Muscle layer of duodenum (tissue), 2 donors: Measurements from ENCODE around the gene PTPN4.
"Not testable (repeated sequence)": the region's sequence is repeated elsewhere in the genome, so short reads cannot be mapped to it uniquely, and the experiment has no call there.

ENCODE experiments used
- H3K27ac ChIP-seq: one replicate; pipeline ENCODE4 v1.7.0; 2013; ENCODE audit warnings: mild to moderate bottlenecking, low read length
- H3K27me3 ChIP-seq: one replicate; pipeline ENCODE4 v1.7.0; 2013; ENCODE audit warnings: low read depth, mild to moderate bottlenecking, control low read depth, low read length
- H3K36me3 ChIP-seq, 2 donors: one replicate each; pipeline ENCODE4 v1.7.0; 2013; ENCODE audit warnings: low read length in 2 of 2, control low read depth in 1 of 2, mild to moderate bottlenecking in 1 of 2; ENCODE audit not compliant: insufficient read depth in 2 of 2, control insufficient read depth in 1 of 2
- H3K4me1 ChIP-seq, 2 donors: one replicate each; pipeline ENCODE4 v1.7.0; 2013; ENCODE audit warnings: low read length in 2 of 2, mild to moderate bottlenecking in 2 of 2, control low read depth in 1 of 2, moderate library complexity in 1 of 2; ENCODE audit not compliant: insufficient read depth in 2 of 2, control insufficient read depth in 1 of 2
- H3K4me3 ChIP-seq, 2 donors: one replicate each; pipeline ENCODE4 v1.7.0; 2013; ENCODE audit warnings: low read length in 2 of 2, low read depth in 1 of 2, mild to moderate bottlenecking in 1 of 2
- H3K9me3 ChIP-seq, 2 donors: one replicate each; pipeline ENCODE4 v1.7.0; 2013; ENCODE audit warnings: low read length in 2 of 2, control low read depth in 1 of 2, mild to moderate bottlenecking in 1 of 2; ENCODE audit not compliant: control insufficient read depth in 1 of 2
- donor health status: healthy.

Gene PTPN4

GRCh38 chr2:120012363-120012762, 252.6 kb downstream of the PTPN4 start:
- H3K4me1 ChIP-seq, result peaks cover 4 to 8% of the 10 kb centered on the region in 2 donors
- H3K27me3 ChIP-seq, result peaks cover 3% of the 10 kb centered on the region
- peak overlapping the region; percentile 71 to 93 for H3K4me3 ChIP-seq
- H3K27ac ChIP-seq, result peak overlapping the region; percentile 53
- H3K9me3 ChIP-seq, result no peaks in the 10 kb centered on the region
- H3K36me3 ChIP-seq, result no peaks in the 10 kb centered on the region

- peaks cover 4 to 8% of the 10 kb centered on the region in 2 donors for H3K4me1 ChIP-seq
- H3K27me3 ChIP-seq, result peaks cover 3% of the 10 kb centered on the region
- peak within 1 kb of the TSS; percentile 71 to 93 for H3K4me3 ChIP-seq
- H3K36me3 ChIP-seq, result no peaks in the 10 kb centered on the region
- peak within 1 kb of the TSS; percentile 53 for H3K27ac ChIP-seq
- H3K9me3 ChIP-seq, result no peaks in the 10 kb centered on the region
These were observed 253.3 kb downstream of the PTPN4 start, which contains the start of gene EPB41L5 for GRCh38 chr2:120012771-120013596. EPB41L5 (plus strand) TSS chr2:120013077; CDS start chr2:120019085, 6,008 bp downstream.

- Histone ChIP-seq H3K36me3 (no peaks in the 10 kb centered on the region), H3K4me1 (peaks cover 4 to 8% of the 10 kb centered on the region in 2 donors), H3K27ac (peak overlapping the region; percentile 53), H3K9me3 (no peaks in the 10 kb centered on the region), H3K27me3 (peaks cover 3% of the 10 kb centered on the region), H3K4me3 (peak overlapping the region; percentile 71 to 93)
These were observed 254.0 kb downstream of the PTPN4 start for GRCh38 chr2:120013597-120014223.

- Histone ChIP-seq H3K27ac (no peak overlapping the region), H3K9me3 (no peaks in the 10 kb centered on the region), H3K4me1 (peaks cover 4 to 8% of the 10 kb centered on the region in 2 donors), H3K36me3 (no peaks in the 10 kb centered on the region), H3K27me3 (peaks cover 3% of the 10 kb centered on the region), H3K4me3 (peak overlapping the region; percentile 71 to 93)
These were observed 254.7 kb downstream of the PTPN4 start for GRCh38 chr2:120014226-120014980.

GRCh38 chr2:120016800-120017199, 257.1 kb downstream of the PTPN4 start:
- Histone ChIP-seq H3K27ac (no peak overlapping the region), H3K9me3 (no peaks in the 10 kb centered on the region), H3K4me3 (no peak overlapping the region), H3K4me1 (peaks cover 4 to 6% of the 10 kb centered on the region in 2 donors), H3K36me3 (no peaks in the 10 kb centered on the region), H3K27me3 (peaks cover 3% of the 10 kb centered on the region)

GRCh38 chr2:120017201-120017600, 257.5 kb downstream of the PTPN4 start:
- no peaks in the 10 kb centered on the region for H3K9me3 ChIP-seq
- H3K4me1 ChIP-seq, result peaks cover 2 to 3% of the 10 kb centered on the region in 2 donors
- H3K4me3 ChIP-seq, result no peak overlapping the region
- H3K36me3 ChIP-seq, result no peaks in the 10 kb centered on the region
- peaks cover 3% of the 10 kb centered on the region for H3K27me3 ChIP-seq
- H3K27ac ChIP-seq, result no peak overlapping the region

- Histone ChIP-seq H3K27me3 (peaks cover 3% of the 10 kb centered on the region), H3K9me3 (no peaks in the 10 kb centered on the region), H3K4me1 (no peaks in the 10 kb centered on the region), H3K4me3 (no peak overlapping the region), H3K27ac (no peak overlapping the region), H3K36me3 (no peaks in the 10 kb centered on the region)
These were observed 258.8 kb downstream of the PTPN4 start for GRCh38 chr2:120018549-120018948.

- Histone ChIP-seq H3K4me3 (no peak overlapping the region), H3K27me3 (no peaks in the 10 kb centered on the region), H3K4me1 (no peaks in the 10 kb centered on the region), H3K9me3 (no peaks in the 10 kb centered on the region), H3K27ac (no peak overlapping the region), H3K36me3 (no peaks in the 10 kb centered on the region)
These were observed 260.8 kb downstream of the PTPN4 start for GRCh38 chr2:120020554-120020953.

GRCh38 chr2:120022505-120022904, 262.8 kb downstream of the PTPN4 start:
- H3K36me3 ChIP-seq, H3K9me3 ChIP-seq, H3K27ac ChIP-seq, H3K27me3 ChIP-seq, H3K4me3 ChIP-seq, H3K4me1 ChIP-seq: not testable (repeated sequence)

GRCh38 chr2:120026890-120027289, 267.2 kb downstream of the PTPN4 start:
- H3K27ac ChIP-seq, result no peak overlapping the region
- H3K27me3 ChIP-seq, result no peaks in the 10 kb centered on the region
- no peak overlapping the region for H3K4me3 ChIP-seq
- no peaks in the 10 kb centered on the region for H3K36me3 ChIP-seq
- no peaks in the 10 kb centered on the region for H3K4me1 ChIP-seq
- no peaks in the 10 kb centered on the region for H3K9me3 ChIP-seq

GRCh38 chr2:120028795-120029194, 269.1 kb downstream of the PTPN4 start:
- H3K9me3 ChIP-seq, result no peaks in the 10 kb centered on the region
- H3K4me3 ChIP-seq, result no peak overlapping the region
- H3K36me3 ChIP-seq, result no peaks in the 10 kb centered on the region
- H3K27me3 ChIP-seq, result no peaks in the 10 kb centered on the region
- no peaks in the 10 kb centered on the region for H3K4me1 ChIP-seq
- no peak overlapping the region for H3K27ac ChIP-seq
